AG09309 (cell line): ENCODE data around the gene CLEC19A.

ENCODE experiments used
- DNase-seq: peaks from one replicate; pipeline ENCODE4 v3.0.0-alpha.2; 2010; ENCODE audit warnings: low read depth
- H3K4me3 ChIP-seq: 2 replicates; pipeline ENCODE4 v1.5.1; 2011; ENCODE audit warnings: mild to moderate bottlenecking, low read depth, low read length, moderate library complexity; ENCODE audit not compliant: control insufficient read depth
- CTCF ChIP-seq: IDR thresholded peaks from 2 replicates; pipeline ENCODE4 v1.5.1; 2011; ENCODE audit warnings: mild to moderate bottlenecking, low read depth, low read length, inconsistent platforms; ENCODE audit not compliant: insufficient read depth, control insufficient read depth; ENCODE audit errors: missing control alignments

CLEC19A gene

GRCh38 chr16:19265380-19265930 is 20.1 kb upstream of the CLEC19A start:
- no peak for TF ChIP-seq CTCF
- H3K4me3 ChIP-seq: no peak overlapping the region
- no peak for DNase-seq

GRCh38 chr16:19266774-19267173 is 18.8 kb upstream of the CLEC19A start:
- DNase-seq: no peak
- TF ChIP-seq CTCF: no peak
- no peak overlapping the region for H3K4me3 ChIP-seq

GRCh38 chr16:19269098-19269497 is 16.4 kb upstream of the CLEC19A start:
- DNase-seq: no peak
- TF ChIP-seq CTCF: no peak
- no peak overlapping the region for H3K4me3 ChIP-seq

- no peak overlapping the region for H3K4me3 ChIP-seq
- no peak for DNase-seq
- no peak for TF ChIP-seq CTCF
These were observed 11.2 kb upstream of the CLEC19A start for GRCh38 chr16:19274165-19274797.

- TF ChIP-seq CTCF: no peak
- H3K4me3 ChIP-seq: no peak overlapping the region
- no peak for DNase-seq
These were observed 7.1 kb upstream of the CLEC19A start for GRCh38 chr16:19278403-19278802.

GRCh38 chr16:19281246-19281645 is 4.3 kb upstream of the CLEC19A start:
- DNase-seq: no peak
- no peak for TF ChIP-seq CTCF
- no peak overlapping the region for H3K4me3 ChIP-seq
